Measurements from ENCODE around the gene RNF17. TPM values are rescaled to one million over a fixed set of nuclear protein-coding genes. Genes with fewer than 3 reads are reported as not detected.

Gene RNF17
- total RNA-seq, 2 experiments from 2014 or later, result 0.25 to 0.28 TPM

GRCh38 chr13:24716446-24716845 lies 47.5 kb upstream of the RNF17 start:
- TF ChIP-seq CTCF (IDR thresholded peaks at IDR 0.05), result no peak
- CTCF ChIA-PET, result no interaction called here
- DNase-seq (no peak), ATAC-seq (ENCODE audit: poor library complexity) (no peak)
- no peak overlapping the region for H3K4me3 Mint-ChIP-seq
- H3K27me3 Mint-ChIP-seq, result no peaks in the 10 kb centered on the region
- no peaks in the 10 kb centered on the region for H3K36me3 Mint-ChIP-seq (ENCODE audit: low read depth)
- no peaks in the 10 kb centered on the region for H3K9me3 Mint-ChIP-seq
- H3K4me3 ChIP-seq (ENCODE audit: low read length), result no peak overlapping the region
- no peak overlapping the region for H3K27ac ChIP-seq (ENCODE audit: low read depth in 1 of 2, low read length in 2 of 2)
- peaks cover 0 to 1% of the 10 kb centered on the region in 2 experiments for H3K27me3 ChIP-seq (ENCODE audit: control insufficient read depth in 1 of 2, insufficient read depth in 2 of 2, low read length in 2 of 2)
- no peaks in the 10 kb centered on the region for H3K4me1 ChIP-seq (ENCODE audit: insufficient read depth, low read length)
- H3K9me3 ChIP-seq (ENCODE audit: control insufficient read depth in 1 of 2, insufficient read depth in 1 of 2, low read length in 2 of 2), result no peaks in the 10 kb centered on the region
- H3K27ac Mint-ChIP-seq, result no peak overlapping the region
- no peaks in the 10 kb centered on the region for H3K4me1 Mint-ChIP-seq (ENCODE audit: low read depth)
- intact Hi-C loops (cut with DNase I, micrococcal nuclease), result no loop called here
- no peaks in the 10 kb centered on the region for H3K36me3 ChIP-seq (ENCODE audit: insufficient read depth, low read length)
- POLR2A ChIA-PET, result no interaction called here

- no peak for ATAC-seq (ENCODE audit: poor library complexity)
Observed at GRCh38 chr13:24717217-24717616, 46.8 kb upstream of the RNF17 start.

GRCh38 chr13:24718192-24718965 lies 45.6 kb upstream of the RNF17 start:
- ChIA-PET CTCF (no interaction called here), POLR2A (interaction anchor here (2.2 kb wide), 1 partner anchor 9 kb away, joined by 7 read pairs; no protein-coding TSS in a partner anchor)
- no peaks in the 10 kb centered on the region for H3K9me3 ChIP-seq (ENCODE audit: control insufficient read depth in 1 of 2, insufficient read depth in 1 of 2, low read length in 2 of 2)
- Mint-ChIP-seq H3K4me3 (no peak overlapping the region), H3K36me3 (ENCODE audit: low read depth) (no peaks in the 10 kb centered on the region), H3K27me3 (no peaks in the 10 kb centered on the region), H3K27ac (no peak overlapping the region), H3K9me3 (no peaks in the 10 kb centered on the region), H3K4me1 (ENCODE audit: low read depth) (no peaks in the 10 kb centered on the region)
- no peak overlapping the region for H3K4me3 ChIP-seq (ENCODE audit: low read length)
- intact Hi-C loops (cut with DNase I, micrococcal nuclease), result no loop called here
- DNase-seq, result no peak
- H3K36me3 ChIP-seq (ENCODE audit: insufficient read depth, low read length), result no peaks in the 10 kb centered on the region
- H3K27me3 ChIP-seq (ENCODE audit: control insufficient read depth in 1 of 2, insufficient read depth in 2 of 2, low read length in 2 of 2), result peaks cover 0 to 2% of the 10 kb centered on the region in 2 experiments
- no peak overlapping the region for H3K27ac ChIP-seq (ENCODE audit: low read depth in 1 of 2, low read length in 2 of 2)
- H3K4me1 ChIP-seq (ENCODE audit: insufficient read depth, low read length), result no peaks in the 10 kb centered on the region
- TF ChIP-seq CTCF (IDR thresholded peaks at IDR 0.05), result no peak
- ATAC-seq (ENCODE audit: poor library complexity), result no peak

More at GRCh38 chr13:24717217-24717616, 46.8 kb upstream of the RNF17 start:
- Histone ChIP-seq H3K9me3 (ENCODE audit: control insufficient read depth in 1 of 2, insufficient read depth in 1 of 2, low read length in 2 of 2) (no peaks in the 10 kb centered on the region), H3K27me3 (ENCODE audit: control insufficient read depth in 1 of 2, insufficient read depth in 2 of 2, low read length in 2 of 2) (peaks cover 0 to 2% of the 10 kb centered on the region in 2 experiments), H3K4me3 (ENCODE audit: low read length) (no peak overlapping the region), H3K27ac (ENCODE audit: low read depth in 1 of 2, low read length in 2 of 2) (no peak overlapping the region), H3K36me3 (ENCODE audit: insufficient read depth, low read length) (no peaks in the 10 kb centered on the region), H3K4me1 (ENCODE audit: insufficient read depth, low read length) (no peaks in the 10 kb centered on the region)
- no peak for TF ChIP-seq CTCF (IDR thresholded peaks at IDR 0.05)
- H3K4me1 Mint-ChIP-seq (ENCODE audit: low read depth), result no peaks in the 10 kb centered on the region
- no peaks in the 10 kb centered on the region for H3K9me3 Mint-ChIP-seq
- POLR2A ChIA-PET, result no interaction called here
- no peak overlapping the region for H3K4me3 Mint-ChIP-seq
- no peak overlapping the region for H3K27ac Mint-ChIP-seq
- H3K36me3 Mint-ChIP-seq (ENCODE audit: low read depth), result no peaks in the 10 kb centered on the region
- CTCF ChIA-PET, result no interaction called here
- H3K27me3 Mint-ChIP-seq, result no peaks in the 10 kb centered on the region
- DNase-seq, result no peak
- intact Hi-C loops (cut with DNase I, micrococcal nuclease), result no loop called here

Data from CD4-positive, alpha-beta T cell (primary cell).